Smooth muscle cell (in vitro differentiated cells): ENCODE measurements around the gene SH3BGRL2. TPM values are rescaled to one million over a fixed set of nuclear protein-coding genes. Genes with fewer than 3 reads are reported as not detected.
"Not testable (repeated sequence)": the region's sequence is repeated elsewhere in the genome, so short reads cannot be mapped to it uniquely, and the experiment has no call there.

Source experiments
- DNase-seq: peaks from one replicate; lab custom pipeline; 2025; ENCODE audit not compliant: unreplicated experiment; lab: John Stamatoyannopoulos, UW
- H2AFZ ChIP-seq: fragments of 200-600 bp; sonication (generic); 2 replicates; pipeline ENCODE4 v1.6.0; 2016; ENCODE audit warnings: antibody characterized with exemption, low read depth, mild to moderate bottlenecking
- H3F3A ChIP-seq: fragments of 200-600 bp; sonication (generic); 2 replicates; pipeline ENCODE4 v1.6.0; 2017; ENCODE audit warnings: antibody characterized with exemption, low read depth
- H3K27ac ChIP-seq: fragments of 200-600 bp; sonication (generic); 2 replicates; pipeline ENCODE4 v1.5.1; 2016; ENCODE audit warnings: low read depth, mild to moderate bottlenecking
- H3K27me3 ChIP-seq: fragments of 200-600 bp; sonication (generic); 2 replicates; pipeline ENCODE4 v1.6.1; 2016; ENCODE audit warnings: low read depth, mild to moderate bottlenecking
- H3K36me3 ChIP-seq: fragments of 200-600 bp; sonication (generic); 2 replicates; pipeline ENCODE4 v1.5.1; 2016; ENCODE audit warnings: low read depth
- H3K4me1 ChIP-seq: fragments of 200-600 bp; sonication (generic); 2 replicates; pipeline ENCODE4 v1.5.1; 2016; ENCODE audit warnings: low read depth
- H3K4me2 ChIP-seq: fragments of 200-600 bp; sonication (generic); 2 replicates; pipeline ENCODE4 v1.6.0; 2016; ENCODE audit warnings: mild to moderate bottlenecking
- H3K4me3 ChIP-seq: fragments of 200-600 bp; sonication (generic); 2 replicates; pipeline ENCODE4 v1.5.1; 2016; ENCODE audit warnings: mild to moderate bottlenecking
- H3K79me2 ChIP-seq: fragments of 200-600 bp; sonication (generic); 2 replicates; pipeline ENCODE4 v1.6.0; 2016; ENCODE audit warnings: low read depth, mild to moderate bottlenecking
- H3K9ac ChIP-seq: fragments of 200-600 bp; sonication (generic); 2 replicates; pipeline ENCODE4 v1.6.0; 2016; ENCODE audit warnings: low read depth
- H3K9me3 ChIP-seq: fragments of 200-600 bp; sonication (generic); replicated peaks from 2 replicates; pipeline ENCODE4 v1.5.1; 2016; ENCODE audit warnings: low read depth
- H4K20me1 ChIP-seq: fragments of 200-600 bp; sonication (generic); 2 replicates; pipeline ENCODE4 v1.6.0; 2016; ENCODE audit warnings: low read depth
- WGBS: methylation state at CpG from one replicate; pipeline ENCODE4 v1.1.7; 2016; ENCODE audit warnings: low lambda C conversion rate; 5-methylcytosine and 5-hydroxymethylcytosine counted together
- polyA plus RNA-seq: library from polyadenylated mRNA; unstranded; fragments of >200 nt; fragmentation: Nextera tagmentation; extraction: Ambion mirVana; gene quantifications from 2 replicates; pipeline ENCODE4 v1.2.1, GENCODE V29; 2016
- total RNA-seq: library from RNA; depleted of rRNA; stranded (reverse); fragments of >200 nt; gene quantifications from 2 replicates; pipeline ENCODE4 v1.2.3, GENCODE V29; 2014
- TF ChIP-seq, protein P1 (sequence below): fragments of 200-600 bp; sonication (generic); IDR thresholded peaks from 2 replicates; pipeline ENCODE4 v1.5.1; 2017; ENCODE audit warnings: borderline replicate concordance, mild to moderate bottlenecking, antibody characterized with exemption; ENCODE audit not compliant: insufficient read depth, poor library complexity, severe bottlenecking

SH3BGRL2 gene
- total and polyA plus RNA-seq, 2 experiments from 2014 or later: 4.5 to 15.1 TPM

- no peak for DNase-seq
- H3K4me1 ChIP-seq: peaks cover 9% of the 10 kb centered on the region
- H4K20me1 ChIP-seq: no peaks in the 10 kb centered on the region
- 93% methylated on average over 3 of the region's 3 CpGs for WGBS
- no peak overlapping the region for H3K9ac ChIP-seq
- no peaks in the 10 kb centered on the region for H3K9me3 ChIP-seq
- TF ChIP-seq, protein P1, sequence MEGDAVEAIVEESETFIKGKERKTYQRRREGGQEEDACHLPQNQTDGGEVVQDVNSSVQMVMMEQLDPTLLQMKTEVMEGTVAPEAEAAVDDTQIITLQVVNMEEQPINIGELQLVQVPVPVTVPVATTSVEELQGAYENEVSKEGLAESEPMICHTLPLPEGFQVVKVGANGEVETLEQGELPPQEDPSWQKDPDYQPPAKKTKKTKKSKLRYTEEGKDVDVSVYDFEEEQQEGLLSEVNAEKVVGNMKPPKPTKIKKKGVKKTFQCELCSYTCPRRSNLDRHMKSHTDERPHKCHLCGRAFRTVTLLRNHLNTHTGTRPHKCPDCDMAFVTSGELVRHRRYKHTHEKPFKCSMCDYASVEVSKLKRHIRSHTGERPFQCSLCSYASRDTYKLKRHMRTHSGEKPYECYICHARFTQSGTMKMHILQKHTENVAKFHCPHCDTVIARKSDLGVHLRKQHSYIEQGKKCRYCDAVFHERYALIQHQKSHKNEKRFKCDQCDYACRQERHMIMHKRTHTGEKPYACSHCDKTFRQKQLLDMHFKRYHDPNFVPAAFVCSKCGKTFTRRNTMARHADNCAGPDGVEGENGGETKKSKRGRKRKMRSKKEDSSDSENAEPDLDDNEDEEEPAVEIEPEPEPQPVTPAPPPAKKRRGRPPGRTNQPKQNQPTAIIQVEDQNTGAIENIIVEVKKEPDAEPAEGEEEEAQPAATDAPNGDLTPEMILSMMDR: no peak
- H3F3A ChIP-seq: no peaks in the 10 kb centered on the region
- H3K27ac ChIP-seq: no peak overlapping the region
- H3K4me3 ChIP-seq: no peak overlapping the region
- no peaks in the 10 kb centered on the region for H3K27me3 ChIP-seq
- H3K79me2 ChIP-seq: no peaks in the 10 kb centered on the region
- H3K4me2 ChIP-seq: no peak overlapping the region
- H2AFZ ChIP-seq: no peak overlapping the region
- H3K36me3 ChIP-seq: no peaks in the 10 kb centered on the region
These were observed 19.8 kb downstream of the SH3BGRL2 start for GRCh38 chr6:79650950-79651349.

- Histone ChIP-seq H2AFZ (no peak overlapping the region), H3K27me3 (no peaks in the 10 kb centered on the region), H3K4me1 (no peaks in the 10 kb centered on the region), H3K36me3 (no peaks in the 10 kb centered on the region), H3K4me3 (no peak overlapping the region), H3K27ac (no peak overlapping the region), H3K9ac (no peak overlapping the region), H4K20me1 (no peaks in the 10 kb centered on the region), H3K79me2 (peaks cover 3% of the 10 kb centered on the region), H3K4me2 (no peak overlapping the region), H3K9me3 (no peaks in the 10 kb centered on the region), H3F3A (no peaks in the 10 kb centered on the region)
- DNase-seq: no peak
- 96% methylated on average over 3 of the region's 3 CpGs for WGBS
- TF ChIP-seq, protein P1: no peak
These were observed 25.0 kb downstream of the SH3BGRL2 start for GRCh38 chr6:79656134-79656533.

- 86% methylated on average over 1 of the region's 1 CpG for WGBS
These were observed 26.1 kb downstream of the SH3BGRL2 start for GRCh38 chr6:79657238-79657637.

DNA sequence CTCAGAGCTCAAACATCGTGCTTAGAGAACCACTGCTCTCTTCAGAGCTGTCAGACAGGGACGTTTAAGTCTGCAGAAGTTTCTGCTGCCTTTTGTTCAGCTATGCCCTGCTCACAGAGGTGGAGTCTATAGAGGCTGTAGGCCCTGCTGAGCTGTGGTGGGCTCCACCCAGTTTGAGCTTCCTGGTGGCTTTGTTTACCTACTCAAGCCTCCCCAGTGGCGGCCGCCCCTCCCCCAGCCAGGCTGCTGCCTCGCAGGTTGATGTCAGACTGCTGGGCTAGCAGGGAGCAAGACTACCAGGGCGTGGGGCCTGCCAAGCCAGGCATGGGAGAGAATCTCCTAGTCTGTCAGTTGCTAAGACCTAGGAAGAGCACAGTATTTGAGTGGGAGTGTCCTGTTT, 32.5 kb downstream of the SH3BGRL2 start:
- WGBS: 64% methylated on average over 6 of the region's 6 CpGs
- not testable (repeated sequence) for H3K27me3 ChIP-seq, H3K4me3 ChIP-seq, H3K4me2 ChIP-seq, DNase-seq, H3K9me3 ChIP-seq, H3K36me3 ChIP-seq, H3K27ac ChIP-seq, H3F3A ChIP-seq, H3K79me2 ChIP-seq, H2AFZ ChIP-seq, H4K20me1 ChIP-seq, H3K9ac ChIP-seq
- peaks cover 15% of the 10 kb centered on the region for H3K4me1 ChIP-seq

More at GRCh38 chr6:79657238-79657637, 26.1 kb downstream of the SH3BGRL2 start:
- Histone ChIP-seq H4K20me1 (no peaks in the 10 kb centered on the region), H2AFZ (no peak overlapping the region), H3K4me3 (no peak overlapping the region), H3K36me3 (no peaks in the 10 kb centered on the region), H3K4me1 (no peaks in the 10 kb centered on the region), H3K27me3 (no peaks in the 10 kb centered on the region), H3K4me2 (no peak overlapping the region), H3K27ac (no peak overlapping the region), H3F3A (no peaks in the 10 kb centered on the region), H3K9ac (no peak overlapping the region), H3K79me2 (peaks cover 3% of the 10 kb centered on the region), H3K9me3 (no peaks in the 10 kb centered on the region)
- TF ChIP-seq, protein P1: no peak
- no peak for DNase-seq
